HepG2 (cell line): ENCODE results near the gene USP11. TPM values are rescaled to one million over a fixed set of nuclear protein-coding genes. Genes with fewer than 3 reads are reported as not detected.

ENCODE experiments used
- ATAC-seq: fragments of 200-7000 bp; cut with Tn5 transposase; 3 replicates; pipeline ENCODE4 v1.9.1; 2020; ENCODE audit warnings: mild to moderate bottlenecking, moderate library complexity
- BruUV-seq: library from RNA; stranded (reverse); fragments of 400-500 nt; replicated peaks from 2 replicates; lab custom pipeline; 2021; lab: Mats Ljungman, UMichigan
- CTCF ChIA-PET: fragments of 300-600 bp; formaldehyde crosslinking; extraction: SDS; loops from one replicate; lab custom pipeline; 2021; ENCODE audit warnings: low total read pairs, inconsistent platforms, low intra/inter-chr PET ratio; lab: Yijun Ruan, JAX
- POLR2A ChIA-PET: fragments of 350-600 bp; sonication (Branson Sonifier 250); formaldehyde crosslinking; loops from one replicate; lab custom pipeline; 2020; ENCODE audit warnings: antibody characterized with exemption, inconsistent platforms; lab: Yijun Ruan, JAX
- DNase-seq: peaks from one replicate; pipeline ENCODE4 v3.0.0-alpha.2; 2015; ENCODE audit warnings: low spot score
- FAIRE-seq: peaks from 3 replicates; lab custom pipeline; 2011; peaks lifted over from hg19 to GRCh38; lab: Jason Lieb, UNC
- H2AFZ ChIP-seq: one replicate; pipeline ENCODE4 v1.6.1; 2011; ENCODE audit warnings: low read length, inconsistent platforms
- H3K27ac ChIP-seq: fragments of 300-600 bp; 3 replicates; pipeline ENCODE4 v1.8.0; 2011; ENCODE audit warnings: mixed run types, mild to moderate bottlenecking, mixed read lengths, low read length, inconsistent platforms; ENCODE audit not compliant: insufficient read depth; ENCODE audit errors: extremely low read length
- H3K27me3 ChIP-seq, 2 experiments: fragments of 200-600 bp in 1 of 2; 2 replicates in 1 of 2; 3 replicates in 1 of 2; pipeline versions ENCODE4 v1.6.0 to v1.8.0; 2011; ENCODE audit warnings: low read length in 2 of 2, mild to moderate bottlenecking in 2 of 2, moderate library complexity in 2 of 2, inconsistent platforms in 1 of 2; ENCODE audit not compliant: insufficient read depth in 2 of 2, control insufficient read depth in 1 of 2
- H3K36me3 ChIP-seq, 2 experiments: fragments of 200-600 bp in 1 of 2; replicated peaks in 1 of 2; 2 replicates in 1 of 2; 3 replicates in 1 of 2; pipeline versions ENCODE4 v1.5.1 to v1.8.0; 2011; ENCODE audit warnings: low read length in 2 of 2, inconsistent platforms in 1 of 2; ENCODE audit not compliant: insufficient read depth in 2 of 2, control insufficient read depth in 1 of 2
- H3K4me1 ChIP-seq: 2 replicates; pipeline ENCODE4 v1.5.1; 2012; ENCODE audit warnings: low read length, inconsistent platforms; ENCODE audit not compliant: insufficient read depth
- H3K4me2 ChIP-seq: 2 replicates; pipeline ENCODE4 v1.6.0; 2011; ENCODE audit warnings: low read depth, low read length, inconsistent platforms
- H3K4me3 ChIP-seq, 3 experiments: fragments of 200-600 bp in 1 of 3; sonication (generic), shearing (Covaris generic) in 1 of 3; replicated peaks in 1 of 3; 2 replicates each; pipeline ENCODE4 v1.5.1; 2011 to 2016; ENCODE audit warnings: low read length in 3 of 3, inconsistent platforms in 2 of 3, low read depth in 2 of 3, mild to moderate bottlenecking in 2 of 3, control low read depth in 1 of 3, mixed read lengths in 1 of 3; ENCODE audit not compliant: insufficient read depth in 1 of 3
- H3K79me2 ChIP-seq: one replicate; pipeline ENCODE4 v1.6.1; 2011; ENCODE audit warnings: low read length, inconsistent platforms; ENCODE audit not compliant: insufficient read depth
- H3K9ac ChIP-seq: 2 replicates; pipeline ENCODE4 v1.6.0; 2011; ENCODE audit warnings: mild to moderate bottlenecking, low read depth, low read length, inconsistent platforms; ENCODE audit not compliant: insufficient read depth
- H3K9me3 ChIP-seq: 2 replicates; pipeline ENCODE4 v1.5.1; 2012; ENCODE audit warnings: mild to moderate bottlenecking, low read length
- H4K20me1 ChIP-seq: 2 replicates; pipeline ENCODE4 v1.6.0; 2011; ENCODE audit warnings: inconsistent platforms, mild to moderate bottlenecking, low read length, moderate library complexity; ENCODE audit not compliant: insufficient read depth
- CENPX ChIP-seq: sonication (generic); formaldehyde crosslinking; IDR thresholded peaks from 2 replicates; pipeline ENCODE4 v1.9.0; 2021; ENCODE audit warnings: mild to moderate bottlenecking, missing genetic modification reagents, moderate library complexity
- FIP1L1 ChIP-seq: fragments of 200-400 bp; formaldehyde crosslinking; IDR thresholded peaks from 2 replicates; pipeline ENCODE4 v1.6.1; 2018; ENCODE audit warnings: low read depth, mild to moderate bottlenecking, low read length, moderate library complexity, borderline replicate concordance; ENCODE audit not compliant: insufficient read depth
- FOXK2 ChIP-seq: fragments of 450-650 bp; IDR thresholded peaks from 2 replicates; pipeline ENCODE4 v1.6.1; 2016
- HMG20A ChIP-seq: IDR thresholded peaks from 2 replicates; pipeline ENCODE4 v1.6.1; 2016; ENCODE audit warnings: borderline replicate concordance
- HNRNPK ChIP-seq: fragments of 200-400 bp; formaldehyde crosslinking; IDR thresholded peaks from 2 replicates; pipeline ENCODE4 v1.6.1; 2018; ENCODE audit warnings: low read length, low read depth, moderate library complexity, mild to moderate bottlenecking; ENCODE audit not compliant: poor library complexity, severe bottlenecking
- KLF15 ChIP-seq: sonication (generic); formaldehyde crosslinking; IDR thresholded peaks from 2 replicates; pipeline ENCODE4 v1.8.1; 2023; ENCODE audit warnings: borderline replicate concordance, mild to moderate bottlenecking, inconsistent platforms, missing genetic modification reagents, mixed read lengths
- MAZ ChIP-seq, 2 experiments: sonication (generic) in 1 of 2; formaldehyde crosslinking in 1 of 2; IDR thresholded peaks; 2 replicates each; pipeline versions ENCODE4 v1.5.0 to v1.6.1; 2012 to 2020; ENCODE audit warnings: low read depth in 2 of 2, mild to moderate bottlenecking in 2 of 2, borderline replicate concordance in 1 of 2, improper control_type of control experiment in 1 of 2, low read length in 1 of 2, missing genetic modification reagents in 1 of 2, moderate library complexity in 1 of 2
- MZF1 ChIP-seq: sonication (generic); formaldehyde crosslinking; IDR thresholded peaks from 2 replicates; pipeline ENCODE4 v1.8.1; 2023; ENCODE audit warnings: mild to moderate bottlenecking, missing genetic modification reagents, borderline replicate concordance
- SIX1 ChIP-seq: sonication (generic); formaldehyde crosslinking; IDR thresholded peaks from 2 replicates; pipeline ENCODE4 v1.4.0; 2020; ENCODE audit warnings: missing genetic modification reagents, borderline replicate concordance
- ZFP37 ChIP-seq: sonication (generic); formaldehyde crosslinking; IDR thresholded peaks from 2 replicates; pipeline ENCODE4 v1.4.0; 2020; ENCODE audit warnings: missing genetic modification reagents, borderline replicate concordance
- WGBS: methylation state at CpG from one replicate; pipeline ENCODE4 v1.1.6; 2017; ENCODE audit warnings: low lambda C conversion rate; 5-methylcytosine and 5-hydroxymethylcytosine counted together
- in situ Hi-C: cut with HindIII; loops from 2 replicates; pipeline ENCODE4 v1.10.0; 2017; ENCODE audit warnings: low pct_unique_long_range_greater_than_20kb; ENCODE audit not compliant: extremely low pct_ligation_motif_present
- intact Hi-C: fragments of 100-400 bp; cut with micrococcal nuclease; formaldehyde crosslinking; loops from one replicate; pipeline ENCODE4 v1.10.0; 2022; ENCODE audit not compliant: unreplicated experiment
- polyA plus RNA-seq, 8 experiments: library from polyadenylated mRNA; depleted of rRNA in 3 of 8; stranded (reverse) in 7 of 8; unstranded in 1 of 8; fragments of >200 nt; fragmentation: Illumina TruSeq in 4 of 8; extraction: Trizol in 4 of 8; gene quantifications; 2 replicates each; pipeline versions ENCODE4 v1.2.1 to v1.2.3, GENCODE V29; 2011 to 2016; ENCODE audit warnings: low read depth in 4 of 8, missing spikeins in 1 of 8, mixed read lengths in 1 of 8; ENCODE audit not compliant: insufficient read depth in 1 of 8
- total RNA-seq, 5 experiments: library from RNA; depleted of rRNA; stranded (reverse); fragments of >200 nt; fragmentation: Illumina TruSeq; extraction: Trizol; gene quantifications; 2 replicates each; pipeline ENCODE4 v1.2.3, GENCODE V29; 2016; ENCODE audit warnings: low read depth in 1 of 5
- TF ChIP-seq, protein P1 (sequence below): sonication (generic); formaldehyde crosslinking; IDR thresholded peaks from 2 replicates; pipeline ENCODE4 v1.5.0; 2020; ENCODE audit warnings: mild to moderate bottlenecking, missing genetic modification reagents, moderate library complexity

Gene USP11
- total and polyA plus RNA-seq, 2 of the 13 experiments (the other 11 are each of a cell fraction or from before 2014, with no cell fraction given), result 23.8 to 31.7 TPM

DNA sequence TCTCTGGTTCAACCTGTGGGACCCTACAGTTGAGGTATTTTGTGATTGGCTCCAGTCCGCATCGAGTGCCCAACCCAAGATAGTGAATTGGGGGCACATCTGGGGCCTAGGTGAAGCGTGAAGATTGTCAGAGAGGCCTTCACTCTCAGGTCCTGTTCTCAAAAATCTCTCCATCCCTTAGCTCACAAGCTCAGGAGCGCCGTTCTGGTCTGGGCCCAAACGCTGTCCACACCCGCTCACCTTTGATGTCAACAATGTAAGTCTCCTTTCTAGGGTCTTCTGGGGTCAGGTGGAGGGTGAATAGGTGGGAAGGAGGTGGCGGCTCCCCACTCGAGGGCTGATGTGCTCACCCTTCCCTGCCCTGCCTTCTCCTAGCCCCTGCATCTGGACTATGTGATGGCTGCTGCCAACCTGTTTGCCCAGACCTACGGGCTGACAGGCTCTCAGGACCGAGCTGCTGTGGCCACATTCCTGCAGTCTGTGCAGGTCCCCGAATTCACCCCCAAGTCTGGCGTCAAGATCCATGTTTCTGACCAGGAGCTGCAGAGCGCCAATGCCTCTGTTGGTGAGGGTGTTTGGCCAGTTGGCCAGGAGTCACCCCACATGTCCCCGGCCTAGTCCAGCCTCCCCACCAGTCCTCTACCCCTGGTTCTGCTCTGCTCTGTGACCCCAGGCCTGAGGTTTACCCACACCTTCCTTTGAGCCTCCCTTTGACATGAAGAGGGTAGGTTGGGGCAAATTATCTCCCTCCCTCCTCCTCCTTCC is 22.0 kb upstream of the USP11 start (continued):
- no peak for TF ChIP-seq CENPX (CRISPR knock-in tag)

DNA sequence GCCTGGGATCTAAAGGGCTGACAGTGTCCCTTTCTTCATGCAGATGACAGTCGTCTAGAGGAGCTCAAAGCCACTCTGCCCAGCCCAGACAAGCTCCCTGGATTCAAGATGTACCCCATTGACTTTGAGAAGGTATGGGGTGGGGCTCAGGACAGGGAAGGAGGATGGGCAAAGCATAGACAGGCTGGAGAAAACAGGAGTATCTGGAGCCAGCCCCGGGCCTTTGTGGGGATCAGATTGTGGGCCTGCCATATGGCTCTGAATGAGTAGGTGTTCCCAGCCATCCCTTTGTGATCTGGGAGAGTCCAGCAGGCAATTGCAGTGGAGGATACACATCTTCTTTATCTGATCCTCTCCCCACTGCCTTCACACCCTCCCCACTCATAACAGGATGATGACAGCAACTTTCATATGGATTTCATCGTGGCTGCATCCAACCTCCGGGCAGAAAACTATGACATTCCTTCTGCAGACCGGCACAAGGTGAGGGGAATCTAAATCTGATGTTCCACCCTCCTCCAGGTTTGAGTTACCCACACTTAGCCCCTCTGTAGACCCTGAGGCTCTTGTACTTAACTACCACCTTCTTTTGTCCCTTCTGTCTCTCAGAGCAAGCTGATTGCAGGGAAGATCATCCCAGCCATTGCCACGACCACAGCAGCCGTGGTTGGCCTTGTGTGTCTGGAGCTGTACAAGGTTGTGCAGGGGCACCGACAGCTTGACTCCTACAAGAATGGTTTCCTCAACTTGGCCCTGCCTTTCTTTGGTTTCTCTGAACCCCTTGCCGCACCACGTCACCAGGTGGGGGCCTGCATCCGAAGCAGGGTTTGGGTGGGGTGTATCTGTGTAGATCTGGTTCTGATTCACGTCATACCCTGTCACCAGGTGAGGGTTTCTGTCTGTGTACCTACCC is 20.2 kb upstream of the USP11 start:
- no peak for DNase-seq
- POLR2A ChIA-PET, result no interaction called here
- no peaks in the 10 kb centered on the region; the same call in 1 of the 2 replicates for H4K20me1 ChIP-seq
- no peaks in the 10 kb centered on the region for H3K79me2 ChIP-seq
- H3K36me3 ChIP-seq, result peaks cover 11 to 42% of the 10 kb centered on the region in 2 experiments; a peak in 4 of 5 replicates
- no peaks in the 10 kb centered on the region for H3K27me3 ChIP-seq
- TF ChIP-seq, protein P1, sequence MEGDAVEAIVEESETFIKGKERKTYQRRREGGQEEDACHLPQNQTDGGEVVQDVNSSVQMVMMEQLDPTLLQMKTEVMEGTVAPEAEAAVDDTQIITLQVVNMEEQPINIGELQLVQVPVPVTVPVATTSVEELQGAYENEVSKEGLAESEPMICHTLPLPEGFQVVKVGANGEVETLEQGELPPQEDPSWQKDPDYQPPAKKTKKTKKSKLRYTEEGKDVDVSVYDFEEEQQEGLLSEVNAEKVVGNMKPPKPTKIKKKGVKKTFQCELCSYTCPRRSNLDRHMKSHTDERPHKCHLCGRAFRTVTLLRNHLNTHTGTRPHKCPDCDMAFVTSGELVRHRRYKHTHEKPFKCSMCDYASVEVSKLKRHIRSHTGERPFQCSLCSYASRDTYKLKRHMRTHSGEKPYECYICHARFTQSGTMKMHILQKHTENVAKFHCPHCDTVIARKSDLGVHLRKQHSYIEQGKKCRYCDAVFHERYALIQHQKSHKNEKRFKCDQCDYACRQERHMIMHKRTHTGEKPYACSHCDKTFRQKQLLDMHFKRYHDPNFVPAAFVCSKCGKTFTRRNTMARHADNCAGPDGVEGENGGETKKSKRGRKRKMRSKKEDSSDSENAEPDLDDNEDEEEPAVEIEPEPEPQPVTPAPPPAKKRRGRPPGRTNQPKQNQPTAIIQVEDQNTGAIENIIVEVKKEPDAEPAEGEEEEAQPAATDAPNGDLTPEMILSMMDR (CRISPR knock-in tag), result no peak
- TF ChIP-seq ZFP37 (CRISPR knock-in tag) (no peak), HNRNPK (no peak), HMG20A (CRISPR knock-in tag) (no peak), SIX1 (CRISPR knock-in tag) (no peak), KLF15 (CRISPR knock-in tag) (no peak), MAZ (IDR thresholded peaks at IDR 0.05; ENCODE audit: borderline replicate concordance, low read depth, low read length) (no peak), MAZ (CRISPR knock-in tag; IDR thresholded peaks at IDR 0.05; ENCODE audit: low read depth) (no peak), FOXK2 (no peak), MZF1 (no peak), FIP1L1 (no peak)
- intact Hi-C loops, result no loop called here
- H3K27ac ChIP-seq, result no peak overlapping the region
- whole genome bisulfite sequencing, result 96% methylated on average over 12 of the region's 12 CpGs
- H2AFZ ChIP-seq, result no peak overlapping the region
- H3K4me1 ChIP-seq, result peaks cover 16% of the 10 kb centered on the region
- H3K4me3 ChIP-seq, result no peak overlapping the region
- no TSS peak for BruUV-seq
- H3K4me2 ChIP-seq, result no peak overlapping the region
- H3K9me3 ChIP-seq, result no peaks in the 10 kb centered on the region
- H3K9ac ChIP-seq, result no peak overlapping the region
- no peak for ATAC-seq
- in situ Hi-C loops, result no loop called here
- CTCF ChIA-PET, result no interaction called here
- no peak for FAIRE-seq
